ENCODE results near the gene ITIH5.

ITIH5 gene

GRCh38 chr10:7515439-7515838 is 151.3 kb downstream of the ITIH5 start:
- DNase-seq, result no peak

- no peak for DNase-seq
Observed at GRCh38 chr10:7513936-7514335, 152.8 kb downstream of the ITIH5 start.

- no peak for DNase-seq
Observed at GRCh38 chr10:7513455-7513854, 153.3 kb downstream of the ITIH5 start.

- no peak for DNase-seq
Observed at GRCh38 chr10:7512487-7512886, 154.3 kb downstream of the ITIH5 start.

- DNase-seq, result no peak
Observed at GRCh38 chr10:7511612-7512011, 155.2 kb downstream of the ITIH5 start.

Data from suppressor macrophage (primary cell).